ENCODE measurements around the gene CACNB2. TPM values are rescaled to one million over a fixed set of nuclear protein-coding genes. Genes with fewer than 3 reads are reported as not detected.

Gene CACNB2
- total RNA-seq, 4 donors from 2014 or later = 73.5 to 108 (median 87.2) TPM

- TF ChIP-seq EP300 (IDR thresholded peaks at IDR 0.05) = no peak
- TF ChIP-seq POLR2AphosphoS5 (IDR thresholded peaks at IDR 0.05) = no peak
- TF ChIP-seq CTCF (IDR thresholded peaks at IDR 0.05) = no peak
- TF ChIP-seq POLR2A (IDR thresholded peaks at IDR 0.05; ENCODE audit: low read depth) = no peak
- intact Hi-C loops (cut with DNase I) = no loop called here
- Histone ChIP-seq H3K27me3 (no peaks in the 10 kb centered on the region), H3K4me1 (peaks cover 0 to 31% (median 19%) of the 10 kb centered on the region in 4 donors), H3K36me3 (no peaks in the 10 kb centered on the region), H3K27ac (replicated peaks in 1 of 4) (no peak overlapping the region), H3K4me3 (no peak overlapping the region), H3K9me3 (no peaks in the 10 kb centered on the region)
- no peak for DNase-seq (ENCODE audit: extremely low spot score)
- 82% methylated on average over 2 of the region's 2 CpGs for WGBS
These were observed 183.7 kb downstream of the CACNB2 start for GRCh38 chr10:18323916-18324315.

- intact Hi-C loops (cut with DNase I) = no loop called here
- Histone ChIP-seq H3K9me3 (no peaks in the 10 kb centered on the region), H3K4me3 (no peak overlapping the region), H3K36me3 (no peaks in the 10 kb centered on the region), H3K27me3 (no peaks in the 10 kb centered on the region), H3K27ac (replicated peaks in 1 of 4) (peak overlapping the region in 2 of 4 donors; percentile 1 to 41), H3K4me1 (peaks cover 0 to 36% (median 24%) of the 10 kb centered on the region in 4 donors)
- no peak for TF ChIP-seq CTCF (IDR thresholded peaks at IDR 0.05)
- TF ChIP-seq EP300 (IDR thresholded peaks at IDR 0.05) = no peak
- TF ChIP-seq POLR2AphosphoS5 (IDR thresholded peaks at IDR 0.05) = no peak
- no peak for TF ChIP-seq POLR2A (IDR thresholded peaks at IDR 0.05; ENCODE audit: low read depth)
- DNase-seq (ENCODE audit: extremely low spot score) = no peak
These were observed 185.2 kb downstream of the CACNB2 start for GRCh38 chr10:18325410-18325809.

- TF ChIP-seq CTCF (IDR thresholded peaks at IDR 0.05) (no peak), POLR2AphosphoS5 (IDR thresholded peaks at IDR 0.05) (no peak), EP300 (IDR thresholded peaks at IDR 0.05) (no peak), POLR2A (IDR thresholded peaks at IDR 0.05; ENCODE audit: low read depth) (no peak)
- H3K4me3 ChIP-seq = no peak overlapping the region
- intact Hi-C loops (cut with DNase I) = no loop called here
These were observed 185.8 kb downstream of the CACNB2 start for GRCh38 chr10:18325889-18326531.

GRCh38 chr10:18328941-18329340, 188.7 kb downstream of the CACNB2 start:
- H3K36me3 ChIP-seq = no peaks in the 10 kb centered on the region
- no peaks in the 10 kb centered on the region for H3K9me3 ChIP-seq
- intact Hi-C loops (cut with DNase I) = no loop called here
- 87% methylated on average over 2 of the region's 2 CpGs for WGBS
- H3K4me3 ChIP-seq = no peak overlapping the region
- peak overlapping the region in 1 of 4 donors; percentile 3 for H3K27ac ChIP-seq (replicated peaks in 1 of 4)
- peaks cover 8 to 56% (median 48%) of the 10 kb centered on the region in 4 donors for H3K4me1 ChIP-seq
- TF ChIP-seq CTCF (IDR thresholded peaks at IDR 0.05) (no peak), EP300 (IDR thresholded peaks at IDR 0.05) (no peak)
- DNase-seq (ENCODE audit: extremely low spot score) = no peak
- H3K27me3 ChIP-seq = no peaks in the 10 kb centered on the region

More at GRCh38 chr10:18325889-18326531, 185.8 kb downstream of the CACNB2 start:
- WGBS = 49% methylated on average over 5 of the region's 5 CpGs
- Histone ChIP-seq H3K36me3 (no peaks in the 10 kb centered on the region), H3K27ac (replicated peaks in 1 of 4) (peak overlapping the region; percentile 1 to 41 (median 6)), H3K9me3 (no peaks in the 10 kb centered on the region), H3K27me3 (no peaks in the 10 kb centered on the region), H3K4me1 (peaks cover 0 to 32% (median 22%) of the 10 kb centered on the region in 4 donors)
- DNase-seq (ENCODE audit: extremely low spot score) = no peak

GRCh38 chr10:18332048-18332447, 191.8 kb downstream of the CACNB2 start:
- no peak overlapping the region for H3K4me3 ChIP-seq
- TF ChIP-seq CTCF (IDR thresholded peaks at IDR 0.05) = no peak
- TF ChIP-seq EP300 (IDR thresholded peaks at IDR 0.05) = no peak
- no peak for TF ChIP-seq POLR2AphosphoS5 (IDR thresholded peaks at IDR 0.05)
- no peak for TF ChIP-seq POLR2A (IDR thresholded peaks at IDR 0.05; ENCODE audit: low read depth)
- H3K27ac ChIP-seq (replicated peaks in 1 of 4) = peak overlapping the region; percentile 29 to 72 (median 70)
- 83% methylated on average over 4 of the region's 4 CpGs for WGBS
- H3K4me1 ChIP-seq = peaks cover 18 to 52% (median 45%) of the 10 kb centered on the region in 4 donors
- intact Hi-C loops (cut with DNase I) = no loop called here
- H3K27me3 ChIP-seq = no peaks in the 10 kb centered on the region
- no peak for DNase-seq (ENCODE audit: extremely low spot score)
- H3K36me3 ChIP-seq = no peaks in the 10 kb centered on the region
- no peaks in the 10 kb centered on the region for H3K9me3 ChIP-seq

Data from esophagus muscularis mucosa (tissue), 4 donors.